Hepatocyte (in vitro differentiated cells): ENCODE data around the gene YWHAQ.

Experiments used
- EZH2 ChIP-seq: fragments of 200-600 bp; sonication (generic); IDR thresholded peaks from 2 replicates; pipeline ENCODE4 v1.6.1; 2016; ENCODE audit warnings: antibody characterized with exemption, mild to moderate bottlenecking, borderline replicate concordance
- TF ChIP-seq, protein P1 (sequence below): fragments of 200-600 bp; sonication (generic); IDR thresholded peaks from 2 replicates; pipeline ENCODE4 v1.5.1; 2016; ENCODE audit warnings: antibody characterized with exemption, mild to moderate bottlenecking; ENCODE audit not compliant: poor library complexity

DNA sequence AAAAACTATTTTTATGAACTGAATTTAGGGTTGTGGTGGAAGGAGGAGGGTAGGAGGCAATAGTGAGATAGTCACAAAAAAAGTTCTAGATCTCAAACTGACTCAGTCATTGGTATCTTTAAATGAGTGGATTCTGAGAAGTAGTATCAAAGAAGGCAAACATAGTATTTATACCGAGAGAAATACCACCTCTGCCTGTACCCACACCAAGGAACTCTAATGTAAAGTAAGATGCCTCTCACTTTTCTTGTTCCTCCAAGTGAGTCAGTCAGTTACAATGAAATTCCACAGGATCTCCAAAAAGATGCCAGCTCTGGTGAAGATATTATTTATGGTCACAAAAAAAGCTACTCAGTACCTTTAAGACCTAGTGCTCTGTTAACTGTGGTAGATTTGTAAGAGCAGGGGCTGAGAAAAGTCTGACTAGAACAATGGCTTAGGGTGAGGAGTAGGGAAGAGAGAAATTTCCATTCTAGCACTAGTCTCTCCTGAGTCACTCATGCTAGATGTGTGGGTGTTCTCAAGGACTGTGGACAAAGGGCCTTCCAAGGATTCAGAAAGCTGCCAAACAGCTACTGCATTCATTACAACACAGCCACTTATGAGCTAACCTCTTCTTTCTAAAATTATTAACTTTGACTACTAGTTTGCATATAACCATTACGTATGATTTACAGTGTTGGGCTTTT, 36.3 kb downstream of the YWHAQ start:
- TF ChIP-seq EZH2: no peak
- TF ChIP-seq, protein P1, sequence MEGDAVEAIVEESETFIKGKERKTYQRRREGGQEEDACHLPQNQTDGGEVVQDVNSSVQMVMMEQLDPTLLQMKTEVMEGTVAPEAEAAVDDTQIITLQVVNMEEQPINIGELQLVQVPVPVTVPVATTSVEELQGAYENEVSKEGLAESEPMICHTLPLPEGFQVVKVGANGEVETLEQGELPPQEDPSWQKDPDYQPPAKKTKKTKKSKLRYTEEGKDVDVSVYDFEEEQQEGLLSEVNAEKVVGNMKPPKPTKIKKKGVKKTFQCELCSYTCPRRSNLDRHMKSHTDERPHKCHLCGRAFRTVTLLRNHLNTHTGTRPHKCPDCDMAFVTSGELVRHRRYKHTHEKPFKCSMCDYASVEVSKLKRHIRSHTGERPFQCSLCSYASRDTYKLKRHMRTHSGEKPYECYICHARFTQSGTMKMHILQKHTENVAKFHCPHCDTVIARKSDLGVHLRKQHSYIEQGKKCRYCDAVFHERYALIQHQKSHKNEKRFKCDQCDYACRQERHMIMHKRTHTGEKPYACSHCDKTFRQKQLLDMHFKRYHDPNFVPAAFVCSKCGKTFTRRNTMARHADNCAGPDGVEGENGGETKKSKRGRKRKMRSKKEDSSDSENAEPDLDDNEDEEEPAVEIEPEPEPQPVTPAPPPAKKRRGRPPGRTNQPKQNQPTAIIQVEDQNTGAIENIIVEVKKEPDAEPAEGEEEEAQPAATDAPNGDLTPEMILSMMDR: no peak
